ENCODE data around the gene PATJ. TPM values are rescaled to one million over a fixed set of nuclear protein-coding genes. Genes with fewer than 3 reads are reported as not detected.

The PATJ gene
- total RNA-seq, 4 donors from 2014 or later, result 119 to 299 (median 149) TPM

DNA sequence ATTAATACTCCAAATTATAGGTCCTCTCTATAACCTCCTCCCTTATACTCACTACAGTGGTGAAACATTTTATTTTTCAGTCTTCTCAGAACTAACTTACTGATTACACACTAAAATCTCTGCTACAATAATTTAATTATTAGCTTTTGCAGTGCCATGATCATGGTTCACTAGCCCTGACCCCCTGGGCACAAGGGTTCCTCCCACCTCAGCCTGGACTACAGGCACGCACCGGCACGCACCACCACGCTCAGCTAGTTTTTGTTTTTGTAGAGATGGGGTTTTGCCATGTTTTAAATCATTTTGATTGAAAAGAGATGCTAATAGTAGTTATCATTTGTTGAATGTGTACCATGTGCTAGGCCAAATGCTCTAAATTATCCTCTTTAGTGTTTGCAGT lies 6.3 kb downstream of the PATJ start:
- Histone ChIP-seq H3K4me1 (peaks cover 0 to 16% (median 5%) of the 10 kb centered on the region in 4 donors), H3K27ac (no peak overlapping the region), H3K27me3 (no peaks in the 10 kb centered on the region), H3K4me3 (no peak overlapping the region), H3K9me3 (no peaks in the 10 kb centered on the region), H3K36me3 (no peaks in the 10 kb centered on the region)
- intact Hi-C loops (cut with DNase I; ENCODE audit: low total_unique reads), result no loop called here
- 98% methylated on average over 4 of the region's 4 CpGs; no CpG with 5 or more reads in 1 of the 2 donors for WGBS, 2 donors (ENCODE audit: low coverage in 1 of 2)
- no peak for DNase-seq
- TF ChIP-seq, protein P1, sequence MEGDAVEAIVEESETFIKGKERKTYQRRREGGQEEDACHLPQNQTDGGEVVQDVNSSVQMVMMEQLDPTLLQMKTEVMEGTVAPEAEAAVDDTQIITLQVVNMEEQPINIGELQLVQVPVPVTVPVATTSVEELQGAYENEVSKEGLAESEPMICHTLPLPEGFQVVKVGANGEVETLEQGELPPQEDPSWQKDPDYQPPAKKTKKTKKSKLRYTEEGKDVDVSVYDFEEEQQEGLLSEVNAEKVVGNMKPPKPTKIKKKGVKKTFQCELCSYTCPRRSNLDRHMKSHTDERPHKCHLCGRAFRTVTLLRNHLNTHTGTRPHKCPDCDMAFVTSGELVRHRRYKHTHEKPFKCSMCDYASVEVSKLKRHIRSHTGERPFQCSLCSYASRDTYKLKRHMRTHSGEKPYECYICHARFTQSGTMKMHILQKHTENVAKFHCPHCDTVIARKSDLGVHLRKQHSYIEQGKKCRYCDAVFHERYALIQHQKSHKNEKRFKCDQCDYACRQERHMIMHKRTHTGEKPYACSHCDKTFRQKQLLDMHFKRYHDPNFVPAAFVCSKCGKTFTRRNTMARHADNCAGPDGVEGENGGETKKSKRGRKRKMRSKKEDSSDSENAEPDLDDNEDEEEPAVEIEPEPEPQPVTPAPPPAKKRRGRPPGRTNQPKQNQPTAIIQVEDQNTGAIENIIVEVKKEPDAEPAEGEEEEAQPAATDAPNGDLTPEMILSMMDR (IDR thresholded peaks at IDR 0.05), result no peak
- TF ChIP-seq POLR2AphosphoS5 (IDR thresholded peaks at IDR 0.05) (no peak), EP300 (IDR thresholded peaks at IDR 0.05; ENCODE audit: low read depth) (no peak), POLR2A (IDR thresholded peaks at IDR 0.05) (no peak)
- in situ Hi-C loops (cut with MboI; ENCODE audit: low pct_ligation_motif_present in 1 of 4, low pct_unique_long_range_greater_than_20kb in 1 of 4, low sequenced_read_pairs in 3 of 4), result no loop called here

- Histone ChIP-seq H3K27me3 (no peaks in the 10 kb centered on the region), H3K4me3 (no peak overlapping the region), H3K9me3 (no peaks in the 10 kb centered on the region), H3K4me1 (peaks cover 0 to 15% (median 2%) of the 10 kb centered on the region in 4 donors), H3K36me3 (no peaks in the 10 kb centered on the region), H3K27ac (no peak overlapping the region)
- 90 to 91% methylated on average over 2 of the region's 2 CpGs for WGBS, 2 donors (ENCODE audit: low coverage in 1 of 2)
- DNase-seq, result no peak
- intact Hi-C loops (cut with DNase I; ENCODE audit: low total_unique reads), result no loop called here
- in situ Hi-C loops (cut with MboI; ENCODE audit: low pct_ligation_motif_present in 1 of 4, low pct_unique_long_range_greater_than_20kb in 1 of 4, low sequenced_read_pairs in 3 of 4), result no loop called here
- TF ChIP-seq, protein P1 (IDR thresholded peaks at IDR 0.05), result no peak
- no peak for TF ChIP-seq POLR2A (IDR thresholded peaks at IDR 0.05)
- TF ChIP-seq EP300 (IDR thresholded peaks at IDR 0.05; ENCODE audit: low read depth), result no peak
- no peak for TF ChIP-seq POLR2AphosphoS5 (IDR thresholded peaks at IDR 0.05)
These were observed 7.3 kb downstream of the PATJ start for GRCh38 chr1:61749574-61749973.

GRCh38 chr1:61752921-61753389 lies 10.7 kb downstream of the PATJ start:
- Histone ChIP-seq H3K9me3 (no peaks in the 10 kb centered on the region), H3K4me1 (no peaks in the 10 kb centered on the region), H3K4me3 (no peak overlapping the region), H3K27ac (no peak overlapping the region), H3K27me3 (no peaks in the 10 kb centered on the region), H3K36me3 (no peaks in the 10 kb centered on the region)
- intact Hi-C loops (cut with DNase I; ENCODE audit: low total_unique reads), result no loop called here
- WGBS, 2 donors (ENCODE audit: low coverage in 1 of 2), result 34 to 44% methylated on average over 1 of the region's 1 CpG
- TF ChIP-seq EP300 (IDR thresholded peaks at IDR 0.05; ENCODE audit: low read depth), result no peak
- TF ChIP-seq POLR2AphosphoS5 (IDR thresholded peaks at IDR 0.05), result no peak
- in situ Hi-C loops (cut with MboI; ENCODE audit: low pct_ligation_motif_present in 1 of 4, low pct_unique_long_range_greater_than_20kb in 1 of 4, low sequenced_read_pairs in 3 of 4), result no loop called here
- no peak for DNase-seq

- Histone ChIP-seq H3K36me3 (no peaks in the 10 kb centered on the region), H3K9me3 (no peaks in the 10 kb centered on the region), H3K27me3 (no peaks in the 10 kb centered on the region), H3K4me1 (peaks cover 0 to 6% (median 2%) of the 10 kb centered on the region in 4 donors), H3K27ac (no peak overlapping the region), H3K4me3 (no peak overlapping the region)
- no peak for DNase-seq
- TF ChIP-seq POLR2A (IDR thresholded peaks at IDR 0.05) (no peak), POLR2AphosphoS5 (IDR thresholded peaks at IDR 0.05) (no peak), EP300 (IDR thresholded peaks at IDR 0.05; ENCODE audit: low read depth) (no peak)
- TF ChIP-seq, protein P1 (IDR thresholded peaks at IDR 0.05), result no peak
- in situ Hi-C loops (cut with MboI; ENCODE audit: low pct_ligation_motif_present in 1 of 4, low pct_unique_long_range_greater_than_20kb in 1 of 4, low sequenced_read_pairs in 3 of 4) (no loop called here), intact Hi-C loops (cut with DNase I; ENCODE audit: low total_unique reads) (no loop called here)
- 86 to 93% methylated on average over 1 of the region's 1 CpG for WGBS, 2 donors (ENCODE audit: low coverage in 1 of 2)
These were observed 11.8 kb downstream of the PATJ start for GRCh38 chr1:61753998-61754508.

- intact Hi-C loops (cut with DNase I; ENCODE audit: low total_unique reads) (no loop called here), in situ Hi-C loops (cut with MboI; ENCODE audit: low pct_ligation_motif_present in 1 of 4, low pct_unique_long_range_greater_than_20kb in 1 of 4, low sequenced_read_pairs in 3 of 4) (no loop called here)
- H3K4me1 ChIP-seq, result peaks cover 0 to 6% (median 2%) of the 10 kb centered on the region in 4 donors
- no peaks in the 10 kb centered on the region for H3K36me3 ChIP-seq
- WGBS, 2 donors (ENCODE audit: low coverage in 1 of 2), result 63 to 87% methylated on average over 2 to 4 of the region's 4 CpGs
- H3K9me3 ChIP-seq, result no peaks in the 10 kb centered on the region
- no peak for DNase-seq
- H3K4me3 ChIP-seq, result no peak overlapping the region
- H3K27me3 ChIP-seq, result no peaks in the 10 kb centered on the region
- TF ChIP-seq POLR2AphosphoS5 (IDR thresholded peaks at IDR 0.05) (no peak), POLR2A (IDR thresholded peaks at IDR 0.05) (no peak), EP300 (IDR thresholded peaks at IDR 0.05; ENCODE audit: low read depth) (no peak)
- TF ChIP-seq, protein P1 (IDR thresholded peaks at IDR 0.05), result no peak
- no peak overlapping the region for H3K27ac ChIP-seq
These were observed 12.3 kb downstream of the PATJ start for GRCh38 chr1:61754545-61754944.
